ENCODE results near the gene TRIM56.
"Not testable (repeated sequence)": the region's sequence is repeated elsewhere in the genome, so short reads cannot be mapped to it uniquely, and the experiment has no call there.

Gene TRIM56, protein sequence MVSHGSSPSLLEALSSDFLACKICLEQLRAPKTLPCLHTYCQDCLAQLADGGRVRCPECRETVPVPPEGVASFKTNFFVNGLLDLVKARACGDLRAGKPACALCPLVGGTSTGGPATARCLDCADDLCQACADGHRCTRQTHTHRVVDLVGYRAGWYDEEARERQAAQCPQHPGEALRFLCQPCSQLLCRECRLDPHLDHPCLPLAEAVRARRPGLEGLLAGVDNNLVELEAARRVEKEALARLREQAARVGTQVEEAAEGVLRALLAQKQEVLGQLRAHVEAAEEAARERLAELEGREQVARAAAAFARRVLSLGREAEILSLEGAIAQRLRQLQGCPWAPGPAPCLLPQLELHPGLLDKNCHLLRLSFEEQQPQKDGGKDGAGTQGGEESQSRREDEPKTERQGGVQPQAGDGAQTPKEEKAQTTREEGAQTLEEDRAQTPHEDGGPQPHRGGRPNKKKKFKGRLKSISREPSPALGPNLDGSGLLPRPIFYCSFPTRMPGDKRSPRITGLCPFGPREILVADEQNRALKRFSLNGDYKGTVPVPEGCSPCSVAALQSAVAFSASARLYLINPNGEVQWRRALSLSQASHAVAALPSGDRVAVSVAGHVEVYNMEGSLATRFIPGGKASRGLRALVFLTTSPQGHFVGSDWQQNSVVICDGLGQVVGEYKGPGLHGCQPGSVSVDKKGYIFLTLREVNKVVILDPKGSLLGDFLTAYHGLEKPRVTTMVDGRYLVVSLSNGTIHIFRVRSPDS

GRCh38 chr7:101085162-101085964 is at the start of gene TRIM56:
Gene TRIM56 (plus strand): TSS chr7:101085481. CDS start chr7:101087313, 1,832 bp downstream.
- DNase-seq, result peak; percentile 71

DNA sequence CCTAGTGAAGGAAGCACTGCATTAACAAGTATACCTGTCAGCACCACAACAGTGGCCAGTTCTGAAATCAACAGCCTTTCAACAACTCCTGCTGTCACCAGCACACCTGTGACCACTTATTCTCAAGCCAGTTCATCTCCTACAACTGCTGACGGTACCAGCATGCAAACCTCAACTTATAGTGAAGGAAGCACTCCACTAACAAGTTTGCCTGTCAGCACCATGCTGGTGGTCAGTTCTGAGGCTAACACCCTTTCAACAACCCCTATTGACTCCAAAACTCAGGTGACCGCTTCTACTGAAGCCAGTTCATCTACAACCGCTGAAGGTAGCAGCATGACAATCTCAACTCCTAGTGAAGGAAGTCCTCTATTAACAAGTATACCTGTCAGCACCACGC is 49.3 kb upstream of the TRIM56 start:
- DNase-seq, result no peak

- not testable (repeated sequence) for DNase-seq
These were observed 44.0 kb upstream of the TRIM56 start for GRCh38 chr7:101041283-101041682.

GRCh38 chr7:101058355-101058754 is 26.9 kb upstream of the TRIM56 start:
- peak; percentile 21 for DNase-seq

- DNase-seq, result no peak
These were observed 25.7 kb upstream of the TRIM56 start for GRCh38 chr7:101059620-101059942.

GRCh38 chr7:101060992-101061391 is 24.3 kb upstream of the TRIM56 start:
- no peak for DNase-seq

DNA sequence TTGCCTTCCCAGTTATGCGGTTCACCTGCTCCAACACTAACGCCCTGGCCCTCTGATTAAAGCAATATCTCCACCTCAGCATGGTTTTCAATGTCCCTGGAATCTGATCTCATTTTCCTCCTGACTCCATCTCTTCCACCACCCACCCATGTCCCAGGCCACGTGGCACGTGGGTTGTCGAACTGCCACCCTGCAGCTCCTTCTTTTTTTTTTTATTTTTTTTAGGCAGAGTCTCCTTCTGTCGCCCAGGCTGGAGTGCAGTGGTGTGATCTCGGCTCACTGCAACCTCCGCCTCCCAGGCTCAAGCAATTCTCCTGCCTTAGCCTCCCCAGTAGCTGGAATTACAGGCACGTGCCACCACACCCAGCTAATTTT is 21.1 kb upstream of the TRIM56 start:
- DNase-seq, result not testable (repeated sequence)

- DNase-seq, result not testable (repeated sequence)
These were observed 20.1 kb upstream of the TRIM56 start for GRCh38 chr7:101065162-101065561.

DNA sequence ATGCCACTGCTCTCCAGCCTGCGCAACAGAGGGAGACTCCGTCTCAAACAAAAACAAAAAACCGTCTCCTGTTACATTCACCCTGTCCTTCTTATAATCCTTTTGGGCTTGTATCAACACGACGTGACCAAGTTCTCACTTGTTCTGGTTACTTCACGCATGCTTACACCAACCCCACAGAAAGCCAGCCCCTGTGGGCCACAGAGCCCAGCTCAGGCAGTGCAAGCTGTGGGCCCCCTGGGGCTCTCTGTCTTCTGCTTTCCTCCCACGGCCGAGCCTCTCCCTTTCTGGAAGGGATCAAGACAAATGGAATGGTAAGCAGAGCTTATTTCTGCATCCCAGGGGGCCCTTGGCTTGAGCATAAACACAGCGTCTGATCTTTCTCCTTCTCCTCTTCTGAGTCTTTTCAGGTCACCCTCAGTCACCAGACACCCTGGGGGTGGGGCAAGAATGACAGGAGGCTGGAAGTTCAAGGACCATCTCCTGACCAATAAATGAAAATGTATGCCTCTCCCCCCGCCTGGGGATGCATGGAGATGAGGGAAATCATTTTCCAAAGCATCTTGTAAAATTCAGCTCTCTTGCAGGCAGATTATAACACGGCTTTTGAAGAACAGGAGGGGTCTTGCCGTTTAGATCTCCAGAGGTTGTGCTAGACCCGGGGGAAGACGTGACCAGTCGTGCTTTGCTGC is 19.0 kb upstream of the TRIM56 start:
- DNase-seq, result no peak

- DNase-seq, result no peak
These were observed 18.5 kb upstream of the TRIM56 start for GRCh38 chr7:101066833-101067177.

DNA sequence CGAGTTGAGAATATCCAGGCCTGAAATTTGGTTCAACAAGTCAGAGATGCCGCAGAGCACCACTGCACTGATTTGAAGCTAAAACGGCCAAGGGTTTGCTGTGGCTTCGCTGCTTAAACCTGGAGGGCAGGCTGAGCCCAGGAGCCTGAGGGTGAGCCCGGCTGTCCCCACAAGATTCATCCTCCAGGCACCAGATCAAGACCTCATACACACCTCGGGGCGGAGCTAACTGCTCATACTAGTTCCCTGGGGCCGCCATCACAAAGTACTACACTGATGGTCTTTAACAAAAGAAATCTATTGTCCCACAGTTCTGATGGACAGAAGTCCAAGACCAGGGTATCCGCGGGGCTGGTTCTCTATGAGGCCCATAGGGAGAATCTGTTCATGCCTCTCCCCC is 16.9 kb upstream of the TRIM56 start:
- no peak for DNase-seq

DNA sequence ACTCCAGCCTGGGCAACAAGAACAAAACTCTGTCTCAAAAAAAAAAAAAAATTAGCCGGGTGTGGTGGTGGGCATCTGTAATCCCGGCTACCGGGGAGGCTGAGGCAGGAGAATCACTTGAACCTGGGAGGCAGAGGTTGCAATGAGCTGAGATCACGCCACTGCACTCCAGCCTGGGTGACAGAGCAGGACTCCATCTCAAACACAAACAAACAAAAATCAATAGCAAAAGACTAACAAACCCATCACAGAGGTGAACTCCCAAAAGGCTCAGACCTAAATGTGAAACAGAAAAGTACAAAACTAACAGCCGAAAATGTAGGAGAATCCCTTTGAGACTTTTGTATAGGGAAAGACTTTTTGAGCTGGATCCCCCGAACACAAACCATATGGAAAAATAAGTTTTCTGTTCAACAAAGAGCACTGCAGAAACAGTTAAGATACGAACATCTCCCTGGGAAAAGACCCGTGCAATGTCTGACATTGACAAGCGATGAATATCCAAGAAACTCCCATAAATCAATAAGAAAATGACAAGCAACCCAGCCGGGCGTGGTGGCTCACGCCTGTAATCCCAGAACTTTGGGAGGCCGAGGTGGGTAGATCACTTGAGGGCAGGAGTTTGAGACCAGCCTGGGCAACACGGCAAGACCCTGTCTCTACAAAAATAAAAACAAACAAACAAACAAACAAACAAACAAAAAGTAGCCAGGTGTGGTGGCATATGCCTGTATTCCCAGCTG is 13.7 kb upstream of the TRIM56 start:
- not testable (repeated sequence) for DNase-seq

DNA sequence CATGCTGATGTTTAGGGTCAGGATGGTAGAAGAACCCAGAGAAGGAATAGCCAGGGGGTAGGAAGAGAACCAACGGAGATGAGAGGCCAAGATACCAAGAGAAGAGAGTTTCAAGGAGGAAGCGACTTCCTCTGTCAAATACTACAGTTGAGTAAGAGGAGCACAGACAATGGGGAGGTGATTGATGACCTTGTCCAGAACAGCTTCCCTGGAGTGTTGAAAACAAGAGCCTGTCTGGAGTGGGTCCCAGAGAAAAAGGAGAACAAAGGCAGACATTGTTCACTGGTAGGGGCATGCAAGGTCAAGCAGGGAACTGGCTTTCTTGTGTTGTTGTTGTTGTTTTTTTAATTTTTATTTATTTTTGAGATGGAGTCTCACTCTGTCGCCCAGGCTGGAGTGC is 9.6 kb upstream of the TRIM56 start:
- no peak for DNase-seq

GRCh38 chr7:101076183-101076582 is 9.1 kb upstream of the TRIM56 start:
- not testable (repeated sequence) for DNase-seq

GRCh38 chr7:101077303-101078086 is 7.8 kb upstream of the TRIM56 start:
- DNase-seq, result peak; percentile 61

DNA sequence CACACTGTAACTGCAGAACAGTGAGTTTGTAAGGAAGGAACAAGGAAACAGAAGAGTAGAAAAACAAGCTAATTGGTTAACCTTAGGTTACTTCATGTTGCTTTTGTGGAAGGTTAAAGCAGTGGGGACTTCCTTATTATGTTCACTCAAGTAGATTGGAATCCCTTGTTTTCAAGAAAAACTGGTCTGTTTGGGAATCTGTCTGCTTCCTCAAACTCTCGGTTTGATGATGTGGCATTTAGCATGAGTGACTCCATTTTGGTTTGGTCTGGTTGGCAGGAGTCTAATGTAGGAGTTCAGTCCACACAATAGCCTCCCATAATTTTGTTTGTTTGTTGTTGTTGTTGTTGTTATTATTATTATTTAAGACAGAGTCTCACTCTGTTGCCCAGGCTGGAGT is 3.8 kb upstream of the TRIM56 start:
- DNase-seq, result no peak

DNA sequence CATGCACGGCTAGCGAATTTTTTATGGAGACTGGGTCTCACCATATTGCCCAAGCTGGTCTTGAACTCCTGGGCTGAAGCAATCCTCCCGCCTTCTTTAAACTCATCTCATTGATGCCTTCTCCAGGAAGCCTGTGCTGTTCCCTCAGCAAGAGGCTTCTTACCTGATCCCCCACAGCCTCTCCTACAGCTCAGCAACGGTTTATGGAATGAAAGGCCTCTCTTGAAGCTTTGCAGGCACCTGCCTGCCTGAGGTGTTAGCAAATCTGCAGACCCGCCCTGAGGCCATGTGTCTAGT is 468 bp upstream of the TRIM56 start:
- no peak for DNase-seq

DNA sequence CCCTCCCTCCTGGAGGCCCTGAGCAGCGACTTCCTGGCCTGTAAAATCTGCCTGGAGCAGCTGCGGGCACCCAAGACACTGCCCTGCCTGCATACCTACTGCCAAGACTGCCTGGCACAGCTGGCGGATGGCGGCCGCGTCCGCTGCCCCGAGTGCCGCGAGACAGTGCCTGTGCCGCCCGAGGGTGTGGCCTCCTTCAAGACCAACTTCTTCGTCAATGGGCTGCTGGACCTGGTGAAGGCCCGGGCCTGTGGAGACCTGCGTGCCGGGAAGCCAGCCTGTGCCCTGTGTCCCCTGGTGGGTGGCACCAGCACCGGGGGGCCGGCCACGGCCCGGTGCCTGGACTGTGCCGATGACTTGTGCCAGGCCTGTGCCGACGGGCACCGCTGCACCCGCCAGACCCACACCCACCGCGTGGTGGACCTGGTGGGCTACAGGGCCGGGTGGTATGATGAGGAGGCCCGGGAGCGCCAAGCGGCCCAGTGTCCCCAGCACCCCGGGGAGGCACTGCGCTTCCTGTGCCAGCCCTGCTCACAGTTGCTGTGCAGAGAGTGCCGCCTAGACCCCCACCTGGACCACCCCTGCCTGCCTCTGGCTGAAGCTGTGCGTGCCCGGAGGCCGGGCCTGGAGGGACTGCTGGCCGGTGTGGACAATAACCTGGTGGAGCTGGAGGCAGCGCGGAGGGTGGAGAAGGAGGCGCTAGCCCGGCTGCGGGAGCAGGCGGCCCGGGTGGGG is 2.2 kb downstream of the TRIM56 start:
- no peak for DNase-seq

DNA sequence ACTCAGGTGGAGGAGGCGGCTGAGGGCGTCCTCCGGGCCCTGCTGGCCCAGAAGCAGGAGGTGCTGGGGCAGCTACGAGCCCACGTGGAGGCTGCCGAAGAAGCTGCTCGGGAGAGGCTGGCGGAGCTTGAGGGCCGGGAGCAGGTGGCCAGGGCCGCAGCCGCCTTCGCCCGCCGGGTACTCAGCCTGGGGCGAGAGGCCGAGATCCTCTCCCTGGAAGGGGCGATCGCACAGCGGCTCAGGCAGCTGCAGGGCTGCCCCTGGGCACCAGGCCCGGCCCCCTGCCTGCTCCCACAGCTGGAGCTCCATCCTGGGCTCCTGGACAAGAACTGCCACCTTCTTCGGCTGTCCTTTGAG is 2.8 kb downstream of the TRIM56 start:
- DNase-seq, result no peak

DNA sequence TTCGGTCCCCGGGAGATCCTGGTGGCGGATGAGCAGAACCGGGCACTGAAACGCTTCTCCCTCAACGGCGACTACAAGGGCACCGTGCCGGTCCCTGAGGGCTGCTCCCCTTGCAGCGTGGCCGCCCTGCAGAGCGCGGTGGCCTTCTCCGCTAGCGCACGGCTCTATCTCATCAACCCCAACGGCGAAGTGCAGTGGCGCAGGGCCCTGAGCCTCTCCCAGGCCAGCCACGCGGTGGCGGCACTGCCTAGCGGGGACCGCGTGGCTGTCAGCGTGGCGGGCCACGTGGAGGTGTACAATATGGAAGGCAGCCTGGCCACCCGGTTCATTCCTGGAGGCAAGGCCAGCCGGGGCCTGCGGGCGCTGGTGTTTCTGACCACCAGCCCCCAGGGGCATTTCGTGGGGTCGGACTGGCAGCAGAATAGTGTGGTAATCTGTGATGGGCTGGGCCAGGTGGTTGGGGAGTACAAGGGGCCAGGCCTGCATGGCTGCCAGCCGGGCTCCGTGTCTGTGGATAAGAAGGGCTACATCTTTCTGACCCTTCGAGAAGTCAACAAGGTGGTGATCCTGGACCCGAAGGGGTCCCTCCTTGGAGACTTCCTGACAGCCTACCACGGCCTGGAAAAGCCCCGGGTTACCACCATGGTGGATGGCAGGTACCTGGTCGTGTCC is 3.7 kb downstream of the TRIM56 start:
- no peak for DNase-seq

GRCh38 chr7:101089876-101090275 is 4.6 kb downstream of the TRIM56 start:
- no peak for DNase-seq
